ENCODE measurements around the gene INTS1.

The INTS1 gene

GRCh38 chr7:1497293-1497927 lies 6.8 kb downstream of the INTS1 start:
- H3K4me1 ChIP-seq (ENCODE audit: insufficient read depth, low read length, severe bottlenecking): peaks cover 6% of the 10 kb centered on the region
- no peaks in the 10 kb centered on the region for H3K27me3 ChIP-seq (ENCODE audit: insufficient read depth, low read length)

GRCh38 chr7:1496531-1497292 lies 7.5 kb downstream of the INTS1 start:
- no peaks in the 10 kb centered on the region for H3K79me2 ChIP-seq (ENCODE audit: insufficient read depth, low read length)
- H3K9ac ChIP-seq (ENCODE audit: low read length): no peak overlapping the region
- H3K36me3 ChIP-seq (ENCODE audit: insufficient read depth, low read length): peaks cover 86% of the 10 kb centered on the region
- no peaks in the 10 kb centered on the region for H3K9me3 ChIP-seq (ENCODE audit: low read length)
- H3K9me2 ChIP-seq (ENCODE audit: low read depth, low read length): no peaks in the 10 kb centered on the region
- no peaks in the 10 kb centered on the region for H3F3A ChIP-seq (ENCODE audit: insufficient read depth, low read length)
- no peaks in the 10 kb centered on the region for H3K4me1 ChIP-seq (ENCODE audit: insufficient read depth, low read length, severe bottlenecking)
- H3K4me2 ChIP-seq (ENCODE audit: low read length): no peak overlapping the region
- no peaks in the 10 kb centered on the region for H4K20me1 ChIP-seq (ENCODE audit: insufficient read depth, low read length)
- no peak for TF ChIP-seq CTCF (IDR thresholded peaks at IDR 0.05; ENCODE audit: low read length)
- no peak for TF ChIP-seq EZH2 (IDR thresholded peaks at IDR 0.05; ENCODE audit: borderline replicate concordance, low read length)
- no peak overlapping the region for H3K4me3 ChIP-seq (ENCODE audit: low read depth, low read length, poor library complexity, severe bottlenecking)
- H2AFZ ChIP-seq (ENCODE audit: low read length): no peak overlapping the region
- no peak overlapping the region for H3K27ac ChIP-seq (ENCODE audit: low read depth, low read length, poor library complexity, severe bottlenecking)
- H3K27me3 ChIP-seq (ENCODE audit: insufficient read depth, low read length): no peaks in the 10 kb centered on the region

More at GRCh38 chr7:1497293-1497927, 6.8 kb downstream of the INTS1 start:
- Histone ChIP-seq H3K4me3 (ENCODE audit: low read depth, low read length, poor library complexity, severe bottlenecking) (no peak overlapping the region), H3K79me2 (ENCODE audit: insufficient read depth, low read length) (no peaks in the 10 kb centered on the region), H3K4me2 (ENCODE audit: low read length) (no peak overlapping the region), H2AFZ (ENCODE audit: low read length) (no peak overlapping the region), H3K9me3 (ENCODE audit: low read length) (no peaks in the 10 kb centered on the region), H3K9ac (ENCODE audit: low read length) (no peak overlapping the region), H3K9me2 (ENCODE audit: low read depth, low read length) (no peaks in the 10 kb centered on the region), H3K27ac (ENCODE audit: low read depth, low read length, poor library complexity, severe bottlenecking) (no peak overlapping the region), H3F3A (ENCODE audit: insufficient read depth, low read length) (no peaks in the 10 kb centered on the region), H3K36me3 (ENCODE audit: insufficient read depth, low read length) (peaks cover 86% of the 10 kb centered on the region), H4K20me1 (ENCODE audit: insufficient read depth, low read length) (no peaks in the 10 kb centered on the region)
- TF ChIP-seq CTCF (IDR thresholded peaks at IDR 0.05; ENCODE audit: low read length): no peak
- TF ChIP-seq EZH2 (IDR thresholded peaks at IDR 0.05; ENCODE audit: borderline replicate concordance, low read length): no peak

GRCh38 chr7:1495564-1496242 lies 8.5 kb downstream of the INTS1 start:
- Histone ChIP-seq H3K79me2 (ENCODE audit: insufficient read depth, low read length) (no peaks in the 10 kb centered on the region), H3K9ac (ENCODE audit: low read length) (no peak overlapping the region), H3K27me3 (ENCODE audit: insufficient read depth, low read length) (no peaks in the 10 kb centered on the region), H2AFZ (ENCODE audit: low read length) (no peak overlapping the region), H3K4me3 (ENCODE audit: low read depth, low read length, poor library complexity, severe bottlenecking) (no peak overlapping the region), H3K27ac (ENCODE audit: low read depth, low read length, poor library complexity, severe bottlenecking) (no peak overlapping the region), H3K4me2 (ENCODE audit: low read length) (no peak overlapping the region), H3K9me2 (ENCODE audit: low read depth, low read length) (no peaks in the 10 kb centered on the region), H3F3A (ENCODE audit: insufficient read depth, low read length) (no peaks in the 10 kb centered on the region), H4K20me1 (ENCODE audit: insufficient read depth, low read length) (no peaks in the 10 kb centered on the region), H3K36me3 (ENCODE audit: insufficient read depth, low read length) (peaks cover 88% of the 10 kb centered on the region), H3K9me3 (ENCODE audit: low read length) (no peaks in the 10 kb centered on the region), H3K4me1 (ENCODE audit: insufficient read depth, low read length, severe bottlenecking) (no peaks in the 10 kb centered on the region)
- TF ChIP-seq CTCF (IDR thresholded peaks at IDR 0.05; ENCODE audit: low read length) (no peak), EZH2 (IDR thresholded peaks at IDR 0.05; ENCODE audit: borderline replicate concordance, low read length) (no peak)

Measured in OCI-LY1 (cell line).